ENCODE measurements around the gene BPIFB4.
"Not testable (repeated sequence)": the region's sequence is repeated elsewhere in the genome, so short reads cannot be mapped to it uniquely, and the experiment has no call there.

BPIFB4 gene

GRCh38 chr20:33079259-33079658 is at the start of gene BPIFB4:
Gene BPIFB4 (plus strand): TSS chr20:33079643. CDS start chr20:33081527, 1,884 bp downstream.
- no peak for DNase-seq

GRCh38 chr20:33030076-33030475 is 49.4 kb upstream of the BPIFB4 start:
- DNase-seq: no peak

GRCh38 chr20:33030569-33030968 is 48.9 kb upstream of the BPIFB4 start:
- no peak for DNase-seq

- no peak for DNase-seq
Measured at GRCh38 chr20:33031531-33031930, 47.9 kb upstream of the BPIFB4 start, which contains the start of gene BPIFB6. Gene BPIFB6 (plus strand): TSS chr20:33031648. CDS start chr20:33031648, 0 bp downstream.

- DNase-seq: no peak
Measured at GRCh38 chr20:33032555-33032954, 46.9 kb upstream of the BPIFB4 start.

- no peak for DNase-seq
Measured at GRCh38 chr20:33033381-33033780, 46.1 kb upstream of the BPIFB4 start.

- no peak for DNase-seq
Measured at GRCh38 chr20:33034115-33034514, 45.3 kb upstream of the BPIFB4 start.

- no peak for DNase-seq
Measured at GRCh38 chr20:33034901-33035492, 44.4 kb upstream of the BPIFB4 start.

GRCh38 chr20:33037456-33037855 is 42.0 kb upstream of the BPIFB4 start:
- no peak for DNase-seq

GRCh38 chr20:33038243-33038642 is 41.2 kb upstream of the BPIFB4 start:
- DNase-seq: no peak

GRCh38 chr20:33042430-33042829 is 37.0 kb upstream of the BPIFB4 start:
- DNase-seq: no peak

GRCh38 chr20:33042983-33043730 is 36.3 kb upstream of the BPIFB4 start:
- no peak for DNase-seq

- no peak for DNase-seq
Measured at GRCh38 chr20:33043731-33044181, 35.7 kb upstream of the BPIFB4 start.

- DNase-seq: not testable (repeated sequence)
Measured at GRCh38 chr20:33045129-33045721, 34.2 kb upstream of the BPIFB4 start.

- no peak for DNase-seq
Measured at GRCh38 chr20:33046412-33046811, 33.0 kb upstream of the BPIFB4 start.

GRCh38 chr20:33051333-33051732 is 28.1 kb upstream of the BPIFB4 start:
- DNase-seq: no peak

GRCh38 chr20:33053291-33054106 is 25.9 kb upstream of the BPIFB4 start, which contains the start of gene BPIFB3:
Gene BPIFB3 (plus strand): TSS chr20:33053903. CDS start chr20:33055436, 1,533 bp downstream.
- no peak for DNase-seq

- DNase-seq: no peak
Measured at GRCh38 chr20:33054381-33054780, 25.1 kb upstream of the BPIFB4 start.

- no peak for DNase-seq
Measured at GRCh38 chr20:33054791-33055190, 24.7 kb upstream of the BPIFB4 start.

- no peak for DNase-seq
Measured at GRCh38 chr20:33059136-33059535, 20.3 kb upstream of the BPIFB4 start.

GRCh38 chr20:33059741-33060390 is 19.6 kb upstream of the BPIFB4 start:
- no peak for DNase-seq

GRCh38 chr20:33061658-33062028 is 17.8 kb upstream of the BPIFB4 start:
- no peak for DNase-seq

Measured in suppressor macrophage treated with lipopolysaccharide for 4 hours (primary cell).